ENCODE results near the gene ROBO1. TPM values are rescaled to one million over a fixed set of nuclear protein-coding genes. Genes with fewer than 3 reads are reported as not detected.

Gene ROBO1
- total RNA-seq, 1 experiment from 2014 or later, result 32.2 TPM

DNA sequence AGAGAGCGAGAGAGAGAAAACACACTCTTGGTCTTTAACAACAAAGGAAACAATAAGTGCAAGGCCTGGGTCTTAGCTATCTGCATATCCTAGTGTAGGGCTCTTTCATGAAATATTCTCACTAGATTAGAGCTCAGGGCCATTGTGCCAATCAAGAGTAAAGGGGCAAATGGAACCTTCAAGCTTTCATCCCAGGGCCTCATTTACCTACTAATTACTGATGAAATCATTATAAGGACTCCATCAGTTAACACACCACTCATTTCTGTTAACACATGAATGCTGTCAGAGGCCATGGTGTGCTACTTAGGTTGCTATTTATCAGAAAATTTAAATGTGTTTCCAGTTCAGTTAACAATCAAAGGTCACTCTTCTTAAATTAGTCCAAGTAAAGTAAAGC is 597.8 kb downstream of the ROBO1 start:
- Mint-ChIP-seq H3K9me3 (ENCODE audit: unreplicated experiment) (no peaks in the 10 kb centered on the region), H3K27ac (ENCODE audit: low read depth, unreplicated experiment) (no peak overlapping the region), H3K36me3 (ENCODE audit: insufficient read depth, unreplicated experiment) (no peaks in the 10 kb centered on the region), H3K4me1 (ENCODE audit: insufficient read depth, unreplicated experiment) (peaks cover 10% of the 10 kb centered on the region), H3K4me3 (ENCODE audit: unreplicated experiment) (no peak overlapping the region), H3K27me3 (ENCODE audit: insufficient read depth, unreplicated experiment) (peaks cover 10% of the 10 kb centered on the region)
- ChIA-PET CTCF (no interaction called here), POLR2A (no interaction called here)
- DNase-seq (ENCODE audit: unreplicated experiment), result no peak
- intact Hi-C loops (cut with micrococcal nuclease), result no loop called here
- TF ChIP-seq, protein P1, sequence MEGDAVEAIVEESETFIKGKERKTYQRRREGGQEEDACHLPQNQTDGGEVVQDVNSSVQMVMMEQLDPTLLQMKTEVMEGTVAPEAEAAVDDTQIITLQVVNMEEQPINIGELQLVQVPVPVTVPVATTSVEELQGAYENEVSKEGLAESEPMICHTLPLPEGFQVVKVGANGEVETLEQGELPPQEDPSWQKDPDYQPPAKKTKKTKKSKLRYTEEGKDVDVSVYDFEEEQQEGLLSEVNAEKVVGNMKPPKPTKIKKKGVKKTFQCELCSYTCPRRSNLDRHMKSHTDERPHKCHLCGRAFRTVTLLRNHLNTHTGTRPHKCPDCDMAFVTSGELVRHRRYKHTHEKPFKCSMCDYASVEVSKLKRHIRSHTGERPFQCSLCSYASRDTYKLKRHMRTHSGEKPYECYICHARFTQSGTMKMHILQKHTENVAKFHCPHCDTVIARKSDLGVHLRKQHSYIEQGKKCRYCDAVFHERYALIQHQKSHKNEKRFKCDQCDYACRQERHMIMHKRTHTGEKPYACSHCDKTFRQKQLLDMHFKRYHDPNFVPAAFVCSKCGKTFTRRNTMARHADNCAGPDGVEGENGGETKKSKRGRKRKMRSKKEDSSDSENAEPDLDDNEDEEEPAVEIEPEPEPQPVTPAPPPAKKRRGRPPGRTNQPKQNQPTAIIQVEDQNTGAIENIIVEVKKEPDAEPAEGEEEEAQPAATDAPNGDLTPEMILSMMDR (IDR thresholded peaks at IDR 0.05; ENCODE audit: unreplicated experiment), result no peak
- no TSS peak for BruUV-seq (replicated peaks)

DNA sequence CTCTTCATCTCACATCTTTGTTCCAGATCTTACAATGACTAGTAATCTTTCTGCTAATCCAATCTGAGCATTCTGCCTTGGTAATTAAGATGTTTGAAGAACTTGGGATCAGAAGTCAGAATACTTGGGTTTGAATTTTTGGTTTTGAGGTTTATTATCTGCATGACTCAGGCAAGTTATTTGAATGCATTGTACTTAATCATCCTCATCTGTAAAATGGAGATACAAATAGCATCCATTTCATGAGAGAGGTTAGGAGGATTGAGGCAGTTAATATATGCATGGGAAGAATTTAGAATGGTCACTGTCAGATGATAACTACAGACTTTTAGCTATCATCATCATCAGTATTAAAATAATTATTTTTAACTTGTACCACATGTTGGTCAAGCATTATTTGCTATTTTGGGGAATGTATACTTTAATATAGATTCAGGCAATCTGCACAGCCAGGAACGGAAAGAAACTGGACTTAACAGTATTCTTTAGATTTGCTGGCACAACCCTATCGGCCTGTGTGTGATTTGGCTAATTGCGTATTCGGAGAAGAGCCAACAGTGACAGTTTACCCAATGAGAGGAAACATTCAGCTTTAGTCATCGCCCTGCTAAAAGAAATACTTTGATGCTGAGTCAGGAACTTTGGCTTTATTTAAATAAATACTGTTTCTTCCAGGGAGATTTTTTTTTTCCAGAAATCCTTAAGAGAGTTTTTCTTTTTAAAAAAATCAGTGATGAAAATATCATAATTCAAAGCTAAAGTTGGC is 600.0 kb downstream of the ROBO1 start:
- H3K27me3 Mint-ChIP-seq (ENCODE audit: insufficient read depth, unreplicated experiment), result peaks cover 32% of the 10 kb centered on the region
- TF ChIP-seq, protein P1 (IDR thresholded peaks at IDR 0.05; ENCODE audit: unreplicated experiment), result no peak
- ChIA-PET CTCF (no interaction called here), POLR2A (no interaction called here)
- H3K9me3 Mint-ChIP-seq (ENCODE audit: unreplicated experiment), result no peaks in the 10 kb centered on the region
- peaks cover 10% of the 10 kb centered on the region for H3K4me1 Mint-ChIP-seq (ENCODE audit: insufficient read depth, unreplicated experiment)
- H3K36me3 Mint-ChIP-seq (ENCODE audit: insufficient read depth, unreplicated experiment), result no peaks in the 10 kb centered on the region
- no TSS peak for BruUV-seq (replicated peaks)
- no peak overlapping the region for H3K4me3 Mint-ChIP-seq (ENCODE audit: unreplicated experiment)
- intact Hi-C loops (cut with micrococcal nuclease), result no loop called here
- H3K27ac Mint-ChIP-seq (ENCODE audit: low read depth, unreplicated experiment), result no peak overlapping the region
- peak; percentile 80 for DNase-seq (ENCODE audit: unreplicated experiment)

DNA sequence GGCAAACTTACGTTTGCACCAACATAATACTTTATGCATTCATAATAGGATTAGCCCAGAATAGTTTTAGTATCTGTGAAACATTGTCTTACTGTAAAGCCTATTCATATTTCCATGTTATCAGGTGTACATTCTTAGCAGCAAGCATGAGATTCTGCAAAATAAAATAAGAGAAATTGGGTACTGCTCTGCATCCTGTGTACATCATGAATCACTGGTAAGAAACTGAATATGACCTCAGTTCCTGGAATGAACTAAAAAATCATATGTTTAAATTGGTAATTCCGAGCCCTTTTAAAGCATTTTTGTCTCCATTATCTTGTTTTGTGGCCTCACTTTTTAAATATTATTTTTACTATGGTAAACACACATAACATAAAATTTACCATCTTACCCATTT is 605.1 kb downstream of the ROBO1 start:
- TF ChIP-seq, protein P1 (IDR thresholded peaks at IDR 0.05; ENCODE audit: unreplicated experiment), result no peak
- ChIA-PET CTCF (no interaction called here), POLR2A (no interaction called here)
- Mint-ChIP-seq H3K27ac (ENCODE audit: low read depth, unreplicated experiment) (no peak overlapping the region), H3K4me1 (ENCODE audit: insufficient read depth, unreplicated experiment) (peaks cover 3% of the 10 kb centered on the region), H3K9me3 (ENCODE audit: unreplicated experiment) (no peaks in the 10 kb centered on the region), H3K27me3 (ENCODE audit: insufficient read depth, unreplicated experiment) (peaks cover 76% of the 10 kb centered on the region), H3K4me3 (ENCODE audit: unreplicated experiment) (no peak overlapping the region), H3K36me3 (ENCODE audit: insufficient read depth, unreplicated experiment) (no peaks in the 10 kb centered on the region)
- BruUV-seq (replicated peaks), result no TSS peak
- no peak for DNase-seq (ENCODE audit: unreplicated experiment)
- intact Hi-C loops (cut with micrococcal nuclease), result no loop called here

DNA sequence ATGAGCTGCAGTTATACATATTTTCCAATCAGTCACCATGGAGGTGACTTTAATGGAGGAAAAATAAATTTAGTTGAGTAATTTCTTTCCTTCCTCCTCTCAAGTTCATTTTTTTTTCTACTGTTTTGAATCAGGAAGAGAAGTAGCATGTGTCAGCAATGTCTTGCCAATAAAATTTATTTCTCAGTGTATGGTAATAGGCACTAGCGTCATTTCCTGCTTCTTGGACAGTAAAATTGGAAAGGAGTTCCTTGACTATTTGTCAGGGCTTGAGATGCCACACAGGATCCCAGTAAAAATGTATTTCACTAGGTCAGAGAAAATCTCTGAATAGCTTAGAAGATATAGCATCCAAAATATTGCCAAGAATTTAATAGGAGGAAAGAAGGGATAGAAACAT is 605.9 kb downstream of the ROBO1 start:
- CTCF ChIA-PET, result interaction anchor here (0.7 to 0.8 kb wide), 2 partner anchors 26 to 76 kb away, joined by 3 to 4 read pairs; no protein-coding TSS in a partner anchor
- Mint-ChIP-seq H3K36me3 (ENCODE audit: insufficient read depth, unreplicated experiment) (no peaks in the 10 kb centered on the region), H3K27ac (ENCODE audit: low read depth, unreplicated experiment) (no peak overlapping the region), H3K4me1 (ENCODE audit: insufficient read depth, unreplicated experiment) (no peaks in the 10 kb centered on the region), H3K9me3 (ENCODE audit: unreplicated experiment) (no peaks in the 10 kb centered on the region), H3K4me3 (ENCODE audit: unreplicated experiment) (no peak overlapping the region), H3K27me3 (ENCODE audit: insufficient read depth, unreplicated experiment) (peaks cover 82% of the 10 kb centered on the region)
- TF ChIP-seq, protein P1 (IDR thresholded peaks at IDR 0.05; ENCODE audit: unreplicated experiment), result no peak
- DNase-seq (ENCODE audit: unreplicated experiment), result no peak
- BruUV-seq (replicated peaks), result no TSS peak
- POLR2A ChIA-PET, result no interaction called here
- intact Hi-C loops (cut with micrococcal nuclease), result no loop called here

Data from MCF 10A (cell line).